Measurements from ENCODE around the gene CCNL2.
"Not testable (repeated sequence)": the region's sequence is repeated elsewhere in the genome, so short reads cannot be mapped to it uniquely, and the experiment has no call there.

Gene CCNL2

DNA sequence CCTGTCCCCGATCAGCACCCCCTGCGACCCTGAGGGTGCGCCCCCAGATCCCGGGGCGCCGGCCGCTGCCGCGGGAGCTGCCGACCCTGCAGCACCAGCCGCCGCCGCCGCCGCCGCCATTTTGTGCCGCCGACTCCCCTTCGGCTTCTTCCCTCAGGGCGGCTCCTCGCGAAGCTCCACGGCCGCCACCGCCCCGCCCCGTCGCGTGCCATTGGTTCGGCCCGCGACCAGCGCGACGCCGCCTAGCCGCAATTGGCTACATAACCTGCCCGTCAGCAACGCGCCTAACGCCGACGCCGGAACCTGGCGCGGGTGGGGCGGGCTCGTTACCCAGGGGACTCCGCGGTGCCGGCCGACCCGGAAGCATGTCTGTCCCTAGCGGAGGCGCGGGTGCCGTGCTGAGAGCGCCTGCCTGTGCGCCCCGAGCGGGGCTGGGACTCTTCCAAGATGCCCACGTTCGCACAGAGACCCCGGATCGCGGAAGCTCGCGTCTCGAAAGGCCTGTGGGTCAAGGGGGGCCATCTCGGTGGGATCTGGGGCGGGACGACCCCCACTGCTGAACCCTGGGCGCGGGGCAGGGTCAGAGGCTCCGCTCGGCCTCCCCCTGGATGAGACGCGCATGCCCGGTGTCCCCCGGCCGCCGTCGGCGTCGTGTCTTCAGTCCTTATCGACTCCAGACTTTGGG lies at the start of gene CCNL2:
Gene CCNL2 (minus strand): TSS at position 149 of the 685 bp plus-strand sequence. CDS start 29 bp downstream, at position 120.
- DNase-seq: peak; percentile 94

DNA sequence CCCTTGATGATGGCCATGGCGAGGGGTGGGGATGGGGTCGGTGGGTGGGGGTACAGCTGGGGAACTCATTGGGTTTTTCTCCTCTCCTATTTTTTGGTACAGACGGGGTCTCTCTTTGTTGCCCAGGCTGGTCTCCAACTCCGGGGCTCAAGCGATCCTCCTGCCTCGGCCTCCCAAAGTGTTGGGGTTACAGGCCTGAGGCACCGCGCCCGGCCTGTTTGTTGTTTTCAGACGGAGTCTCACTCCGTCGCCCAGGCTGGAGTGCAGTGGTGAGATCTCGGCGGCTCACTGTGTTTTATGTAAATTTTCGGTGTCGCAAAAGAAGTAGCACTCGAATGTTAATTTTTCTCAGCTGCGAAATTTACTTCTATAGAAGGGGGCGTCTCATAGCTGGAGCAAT lies 47.5 kb upstream of the CCNL2 start:
- DNase-seq: not testable (repeated sequence)

DNA sequence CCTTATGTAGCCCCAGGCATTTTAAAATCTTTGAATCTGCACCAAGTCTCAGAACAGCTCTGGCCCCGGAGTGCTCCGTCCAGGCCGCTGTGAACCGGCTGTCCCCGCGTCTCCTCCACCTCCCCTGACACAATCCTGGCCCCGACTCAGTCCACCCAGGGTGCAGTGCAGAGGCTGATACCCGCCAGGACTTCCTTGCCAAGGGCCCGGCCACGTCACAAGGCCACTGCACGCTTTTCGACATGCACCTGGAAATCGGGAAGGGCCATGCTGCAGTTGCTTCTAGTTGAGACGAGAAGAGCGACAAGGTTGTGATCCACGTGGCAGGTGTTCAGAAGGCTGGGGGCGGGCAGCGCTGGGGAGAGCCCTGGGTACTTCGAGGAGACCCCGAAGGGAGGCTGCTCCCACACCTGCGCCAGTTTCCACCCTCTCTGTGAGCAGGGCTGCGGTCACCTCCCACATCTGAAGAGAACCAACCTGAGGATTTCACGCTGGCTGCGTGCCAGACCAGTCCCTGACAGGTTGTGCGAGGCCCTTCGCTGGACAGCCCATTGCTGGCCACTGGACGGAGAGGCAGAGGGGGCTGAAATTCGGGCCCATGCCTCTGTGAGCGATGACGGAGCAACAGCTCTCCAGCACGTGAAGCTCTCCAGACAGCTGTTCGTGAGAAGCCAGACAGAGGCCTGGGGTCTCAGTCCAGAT lies 43.1 kb upstream of the CCNL2 start:
- DNase-seq: no peak

DNA sequence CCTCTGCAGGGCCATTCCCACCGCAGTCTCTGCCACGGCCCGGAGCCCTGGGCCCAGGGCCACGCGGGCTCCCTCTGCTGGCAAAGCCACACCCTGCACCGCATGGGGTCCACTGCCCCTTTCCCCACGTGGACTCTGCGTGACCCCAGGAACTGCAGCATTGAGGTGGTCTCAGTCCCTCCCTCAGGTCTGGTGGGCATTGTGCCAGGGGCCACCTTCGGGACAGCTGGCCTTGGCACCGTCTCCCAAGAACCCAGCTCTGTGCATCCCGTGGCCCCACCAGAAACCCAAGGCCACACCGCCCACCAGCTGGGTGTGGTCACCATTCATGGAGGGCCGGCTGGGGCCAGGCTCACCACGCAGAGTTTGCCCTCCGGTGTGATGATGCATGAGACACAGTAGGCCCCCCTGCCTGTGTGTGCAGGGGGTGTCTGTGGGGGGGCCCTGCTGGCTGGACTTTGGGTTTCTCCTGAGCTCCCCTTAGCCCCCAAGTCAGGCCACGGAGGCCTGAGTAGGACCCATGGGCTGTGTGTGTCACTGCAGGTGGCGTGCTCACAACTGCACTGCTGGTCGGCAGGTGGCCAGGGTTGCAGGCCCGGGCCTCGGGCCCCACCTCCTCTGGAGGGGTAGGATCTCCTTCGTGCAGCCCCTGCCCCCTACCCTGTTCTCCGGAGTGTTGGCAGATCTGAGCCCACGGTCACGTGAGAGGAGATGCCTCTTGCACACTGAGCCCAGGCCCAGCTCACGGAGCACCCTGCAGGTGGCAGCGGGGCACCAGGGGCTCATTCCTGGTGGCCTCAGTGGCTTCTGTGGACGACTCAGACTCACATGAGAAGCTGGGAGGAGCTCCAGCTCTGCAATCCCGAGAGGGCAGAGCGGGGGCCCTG lies 42.1 kb upstream of the CCNL2 start:
- peak; percentile 31 for DNase-seq

DNA sequence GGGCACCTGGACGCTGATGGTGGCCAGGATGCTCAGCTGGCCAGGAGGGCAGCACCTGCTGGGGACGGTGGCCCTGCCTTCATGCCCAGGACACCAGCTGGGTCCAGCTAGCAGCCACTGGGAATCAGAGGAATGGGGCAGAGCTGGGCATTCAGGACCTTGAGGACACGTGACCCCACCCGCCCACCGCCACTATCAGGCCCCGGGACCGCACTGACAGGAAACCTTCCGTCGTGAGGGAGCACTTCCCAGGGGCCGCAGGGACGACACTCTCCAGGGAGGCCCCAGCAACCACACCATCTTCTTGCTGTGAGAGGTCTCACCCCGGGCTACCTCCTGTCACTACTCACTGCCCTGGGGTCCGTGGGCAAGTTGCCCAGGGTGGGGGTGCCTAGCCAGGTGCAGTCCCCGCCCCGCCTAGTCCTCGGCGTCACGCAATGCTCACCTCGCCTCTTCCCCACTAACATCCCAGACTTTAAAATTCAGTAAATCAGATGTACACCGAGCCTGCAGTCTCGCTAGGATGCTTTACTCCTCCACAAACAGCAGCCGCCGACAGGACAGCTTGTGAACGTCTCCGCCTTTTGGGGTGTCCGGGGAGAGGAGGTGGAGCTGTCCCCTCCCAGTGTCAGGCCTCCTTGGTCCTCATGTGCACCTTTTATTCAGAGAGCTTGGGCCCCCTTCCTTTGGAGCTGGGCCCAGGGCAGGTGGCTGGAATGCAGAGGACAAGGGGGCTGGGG lies 41.3 kb upstream of the CCNL2 start:
- DNase-seq: no peak

DNA sequence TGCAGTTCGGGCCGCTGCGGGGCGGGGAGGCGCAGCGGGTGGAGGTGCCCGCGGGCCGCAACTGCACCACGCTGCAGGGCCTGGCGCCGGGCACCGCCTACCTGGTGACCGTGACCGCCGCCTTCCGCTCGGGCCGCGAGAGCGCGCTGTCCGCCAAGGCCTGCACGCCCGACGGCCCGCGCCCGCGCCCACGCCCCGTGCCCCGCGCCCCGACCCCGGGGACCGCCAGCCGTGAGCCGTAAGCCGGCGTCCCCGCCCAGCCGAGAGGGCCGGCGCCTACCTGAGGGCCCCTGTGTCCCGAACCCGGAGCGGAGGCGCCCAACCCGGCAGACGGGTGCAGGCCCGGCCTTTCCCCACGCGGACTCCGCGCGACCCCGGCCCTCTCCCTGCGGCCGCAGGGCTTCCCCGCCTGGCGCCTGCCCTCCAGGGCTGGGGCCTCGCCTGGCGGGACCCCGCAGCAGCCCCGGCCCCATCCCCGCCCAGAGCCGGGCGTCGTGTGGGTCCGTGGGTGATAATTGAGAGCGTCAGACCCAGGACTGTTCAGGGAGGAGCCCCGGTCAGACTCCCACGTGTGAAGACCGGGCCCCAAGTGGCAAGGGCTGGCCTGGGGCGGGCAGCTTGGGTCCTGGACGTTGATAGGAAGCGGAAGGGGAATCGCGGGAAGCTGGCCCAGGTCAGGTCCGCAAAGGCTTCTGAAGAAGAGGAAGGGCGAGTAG lies 40.6 kb upstream of the CCNL2 start:
- no peak for DNase-seq

DNA sequence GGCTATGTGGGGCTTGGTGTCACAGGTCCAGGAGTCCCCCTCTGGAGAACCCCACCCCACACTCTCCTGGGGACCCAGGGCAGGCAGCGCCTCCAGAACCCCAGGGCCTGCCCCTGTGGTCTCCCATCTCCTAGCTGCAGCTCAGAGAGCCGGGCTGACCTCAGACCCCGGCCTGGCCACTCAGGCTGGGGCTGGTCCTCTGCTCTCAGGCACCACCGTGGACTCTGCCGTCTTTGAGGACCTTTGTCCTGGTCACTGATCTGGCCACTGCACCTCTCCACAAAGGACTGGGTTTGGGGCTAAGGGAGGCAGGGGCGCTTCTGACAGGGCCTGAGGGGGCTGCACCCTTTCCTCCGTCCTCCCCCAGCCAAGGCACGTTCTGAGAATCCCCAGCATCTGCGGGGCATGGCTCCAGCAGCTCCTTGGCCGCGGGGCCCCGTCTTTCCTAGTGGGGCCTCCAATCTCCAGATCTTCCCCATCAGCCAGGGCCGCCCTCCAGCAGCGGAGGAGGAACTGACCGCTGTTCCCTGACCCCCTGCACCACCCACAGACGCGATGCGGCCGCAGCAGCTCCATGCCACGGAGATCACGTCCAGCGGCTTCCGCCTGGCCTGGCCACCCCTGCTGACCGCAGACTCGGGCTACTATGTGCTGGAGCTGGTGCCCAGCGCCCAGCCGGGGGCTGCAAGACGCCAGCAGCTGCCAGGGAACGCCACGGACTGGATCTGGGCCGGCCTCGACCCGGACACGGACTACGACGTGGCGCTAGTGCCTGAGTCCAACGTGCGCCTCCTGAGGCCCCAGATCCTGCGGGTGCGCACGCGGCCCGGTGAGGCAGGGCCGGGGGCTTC lies 39.6 kb upstream of the CCNL2 start:
- DNase-seq: no peak

DNA sequence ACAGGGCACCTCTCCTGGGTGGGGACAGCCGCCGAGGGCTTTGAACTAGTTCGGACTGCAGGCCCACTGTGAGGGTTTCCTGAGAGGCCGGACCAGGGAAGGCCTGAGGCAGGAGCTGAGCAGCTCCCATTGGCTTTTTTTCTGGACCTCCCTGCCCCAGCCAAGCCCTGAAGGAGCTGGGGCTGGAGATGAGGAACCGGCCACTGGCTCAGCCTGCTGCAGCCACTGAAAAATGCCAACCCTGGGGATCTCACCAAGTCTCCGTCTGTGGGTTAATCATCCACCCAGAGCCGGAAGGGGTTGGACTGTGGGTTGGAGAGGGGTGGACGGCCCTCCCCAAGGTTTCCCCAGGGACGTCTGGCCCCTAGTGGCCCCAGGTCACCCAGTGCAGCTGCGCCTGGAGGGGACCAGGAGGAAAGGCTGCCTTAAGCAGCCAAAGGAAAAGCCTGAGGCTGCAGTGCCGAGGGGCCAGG lies 38.8 kb upstream of the CCNL2 start:
- no peak for DNase-seq

DNA sequence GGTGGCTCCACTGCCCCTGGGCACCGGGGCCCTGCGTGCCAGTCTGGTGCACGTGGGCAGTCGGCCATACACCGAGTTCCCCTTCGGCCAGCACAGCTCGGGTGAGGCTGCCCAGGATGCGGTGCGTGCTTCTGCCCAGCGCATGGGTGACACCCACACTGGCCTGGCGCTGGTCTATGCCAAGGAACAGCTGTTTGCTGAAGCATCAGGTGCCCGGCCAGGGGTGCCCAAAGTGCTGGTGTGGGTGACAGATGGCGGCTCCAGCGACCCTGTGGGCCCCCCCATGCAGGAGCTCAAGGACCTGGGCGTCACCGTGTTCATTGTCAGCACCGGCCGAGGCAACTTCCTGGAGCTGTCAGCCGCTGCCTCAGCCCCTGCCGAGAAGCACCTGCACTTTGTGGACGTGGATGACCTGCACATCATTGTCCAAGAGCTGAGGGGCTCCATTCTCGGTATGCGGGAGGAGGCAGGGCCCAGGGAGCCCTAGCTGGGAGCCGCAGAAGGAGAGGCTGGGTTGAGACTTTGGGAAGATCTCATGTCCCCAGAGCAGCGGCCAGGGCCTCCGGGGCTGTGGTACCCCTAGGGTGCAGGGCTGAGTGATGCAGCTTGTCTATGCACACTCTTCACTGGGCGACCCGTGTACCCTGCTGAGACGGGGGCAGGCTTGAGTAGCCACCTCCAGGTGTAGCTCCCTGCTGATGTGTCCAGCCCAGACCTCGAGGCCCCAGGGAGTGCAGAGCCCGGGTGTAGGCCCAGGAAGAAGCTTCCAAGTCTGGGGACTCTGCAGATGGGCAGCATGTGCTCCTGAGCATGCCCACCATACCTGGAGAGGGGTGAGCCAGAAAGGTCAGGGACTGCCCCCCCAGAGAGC lies 38.1 kb upstream of the CCNL2 start:
- DNase-seq: no peak

DNA sequence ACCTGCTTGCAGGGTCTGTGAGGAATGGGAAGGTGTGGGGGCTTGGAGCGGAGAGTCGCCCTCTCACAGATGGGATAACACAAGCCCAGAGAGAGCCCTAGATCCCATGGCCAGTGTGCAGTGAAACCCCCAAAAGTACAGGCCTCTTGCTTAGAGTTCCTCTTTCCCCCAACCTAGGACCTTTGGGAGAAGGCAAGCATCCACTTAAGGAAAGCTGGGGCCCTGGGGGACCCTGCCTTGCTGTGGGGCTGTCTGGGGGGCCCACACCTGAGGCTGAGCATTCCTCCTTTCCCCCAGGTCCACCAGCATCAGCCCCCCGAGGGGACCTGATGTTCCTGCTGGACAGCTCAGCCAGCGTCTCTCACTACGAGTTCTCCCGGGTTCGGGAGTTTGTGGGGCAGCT lies 37.5 kb upstream of the CCNL2 start:
- DNase-seq: no peak

DNA sequence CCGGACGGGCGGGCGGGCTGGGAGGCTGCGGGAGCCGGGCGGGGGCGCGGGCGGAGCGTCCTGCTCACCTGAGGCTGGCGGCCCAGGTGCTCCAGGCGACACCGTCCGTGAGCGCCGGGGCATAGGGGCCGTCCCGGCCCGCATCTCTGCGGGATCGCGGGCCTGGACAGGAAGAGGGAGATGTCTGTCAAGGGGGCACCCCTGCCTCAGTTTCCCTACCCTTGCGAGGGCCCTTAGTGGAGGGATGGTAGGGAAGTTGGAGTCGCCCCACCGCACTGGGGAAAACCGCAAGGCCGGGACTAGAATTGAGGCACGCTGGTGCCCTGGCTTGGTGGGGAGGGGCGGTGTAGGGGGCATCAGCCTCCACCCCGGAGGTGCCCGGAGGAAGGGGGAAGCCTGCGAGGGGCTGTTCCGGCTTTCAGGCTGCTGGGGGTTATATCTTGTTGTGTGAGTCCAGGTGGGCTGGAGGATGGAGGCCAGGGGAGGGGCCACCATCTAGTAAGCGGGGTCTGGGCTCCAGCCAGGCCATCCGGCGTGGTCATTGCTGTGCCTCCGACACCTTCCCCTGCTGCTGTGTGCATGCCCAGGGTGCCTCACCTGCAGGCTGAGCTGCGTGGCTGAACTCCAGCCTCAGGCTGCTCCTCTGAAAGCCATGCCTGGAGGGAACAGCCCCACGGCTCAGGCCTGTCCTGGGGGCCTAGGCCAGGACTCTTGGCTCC lies 36.9 kb upstream of the CCNL2 start:
- DNase-seq: no peak

DNA sequence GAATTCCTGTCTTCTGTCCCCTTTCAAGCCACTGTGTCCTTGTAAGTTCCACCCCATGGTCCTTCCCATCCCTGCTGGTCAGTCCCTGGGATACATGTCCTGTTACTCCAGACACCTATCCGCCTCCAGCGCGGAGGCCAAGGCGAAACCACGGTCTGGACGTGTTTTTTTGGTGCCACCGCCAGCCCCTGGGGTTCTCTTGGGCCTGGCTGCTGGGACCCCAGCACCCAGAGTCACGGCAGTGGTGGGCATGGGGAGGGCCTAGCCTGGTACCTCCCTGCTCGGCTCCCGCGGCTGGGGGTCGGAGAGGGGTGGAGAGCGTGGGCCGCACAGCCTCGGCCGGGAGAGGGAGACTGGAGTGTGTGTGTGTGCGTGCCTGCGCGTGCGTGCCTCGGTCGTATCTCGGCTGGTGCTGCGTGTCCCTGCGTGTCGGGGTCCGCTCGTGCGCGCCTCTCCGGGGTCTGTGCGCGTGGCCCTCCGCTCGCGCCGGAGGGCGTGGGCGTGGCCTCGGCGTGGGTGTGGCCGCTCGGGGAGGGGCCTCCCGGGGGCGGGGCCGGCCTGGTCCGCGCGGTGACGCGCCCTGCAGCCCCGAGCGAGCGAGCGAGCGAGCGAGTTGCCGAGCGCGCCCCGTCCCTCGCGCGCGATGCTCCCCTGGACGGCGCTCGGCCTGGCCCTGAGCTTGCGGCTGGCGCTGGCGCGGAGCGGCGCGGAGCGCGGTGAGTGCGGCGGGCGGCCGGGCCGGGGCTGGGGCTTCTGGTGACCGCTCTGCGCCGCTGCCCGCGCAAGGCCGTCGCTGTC lies 36.2 kb upstream of the CCNL2 start, which contains the start of gene VWA1:
Gene VWA1 (plus strand): TSS at position 585 of the 798 bp plus-strand sequence. CDS start 59 bp downstream, at position 644.
- DNase-seq: no peak

DNA sequence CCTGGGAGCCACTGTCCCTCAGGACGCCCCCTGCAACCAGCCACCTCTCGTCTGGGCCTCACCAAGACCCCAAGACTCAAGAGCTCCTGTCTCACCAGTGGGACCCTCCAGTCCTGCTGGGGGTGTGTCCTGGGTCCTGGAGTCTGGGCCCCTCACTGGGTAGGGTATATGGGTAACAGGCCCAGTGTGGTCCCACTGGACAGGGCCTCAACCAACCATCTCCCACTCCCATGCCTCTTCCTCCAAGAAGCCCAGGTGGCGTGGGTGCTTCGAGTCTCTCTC lies 35.6 kb upstream of the CCNL2 start:
- no peak for DNase-seq

DNA sequence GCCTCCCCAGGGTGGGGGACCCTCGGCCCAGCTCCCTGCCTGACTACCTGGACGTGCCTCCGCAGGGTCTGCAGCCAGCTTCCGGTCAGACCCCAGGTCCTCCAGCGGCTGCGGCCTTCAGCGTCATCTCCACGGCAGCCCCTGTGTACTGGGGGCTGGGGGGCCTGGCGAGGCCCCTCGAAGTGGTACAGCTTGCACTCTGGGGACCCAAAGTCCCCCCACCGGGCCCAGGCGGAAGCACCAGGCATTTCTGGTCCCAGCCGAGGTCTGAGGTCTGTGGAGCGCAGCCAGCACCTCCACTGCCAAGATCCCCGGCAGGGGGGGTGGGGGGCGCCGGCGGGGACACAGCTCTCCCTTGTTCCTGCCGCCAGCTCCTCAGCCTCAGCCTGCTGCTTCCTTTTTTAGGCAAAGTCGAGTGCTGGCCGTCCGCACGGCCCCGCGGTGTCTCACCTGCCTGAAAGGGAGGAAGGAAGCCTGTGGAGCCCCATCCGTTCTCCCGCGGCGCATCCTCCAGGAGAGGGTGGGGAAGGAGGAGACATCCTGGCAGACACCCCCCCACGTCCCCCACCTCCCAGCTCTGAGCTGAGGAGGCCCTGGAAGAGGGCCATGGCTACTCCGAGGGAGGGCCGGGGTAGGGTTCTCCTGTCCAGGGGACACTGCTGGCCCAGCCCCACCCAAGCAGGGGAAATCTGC lies 35.1 kb upstream of the CCNL2 start:
- no peak for DNase-seq

DNA sequence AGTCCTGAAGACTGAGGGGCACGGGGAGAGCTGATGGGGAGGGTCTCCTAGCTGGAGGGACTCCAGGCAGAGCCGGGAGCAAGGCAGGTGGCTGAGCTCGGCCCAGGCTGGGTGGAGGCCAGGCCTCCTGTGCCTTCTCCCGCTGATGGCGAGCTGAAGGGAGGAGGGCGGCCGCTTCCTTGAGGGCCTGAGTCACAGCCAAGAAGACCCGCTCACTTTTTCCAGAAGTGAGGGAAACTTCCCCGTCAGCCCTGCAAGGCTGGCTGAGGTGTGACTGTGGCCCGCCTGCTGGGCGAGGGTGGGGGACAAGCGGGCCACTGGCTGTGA lies 34.6 kb upstream of the CCNL2 start:
- DNase-seq: no peak

DNA sequence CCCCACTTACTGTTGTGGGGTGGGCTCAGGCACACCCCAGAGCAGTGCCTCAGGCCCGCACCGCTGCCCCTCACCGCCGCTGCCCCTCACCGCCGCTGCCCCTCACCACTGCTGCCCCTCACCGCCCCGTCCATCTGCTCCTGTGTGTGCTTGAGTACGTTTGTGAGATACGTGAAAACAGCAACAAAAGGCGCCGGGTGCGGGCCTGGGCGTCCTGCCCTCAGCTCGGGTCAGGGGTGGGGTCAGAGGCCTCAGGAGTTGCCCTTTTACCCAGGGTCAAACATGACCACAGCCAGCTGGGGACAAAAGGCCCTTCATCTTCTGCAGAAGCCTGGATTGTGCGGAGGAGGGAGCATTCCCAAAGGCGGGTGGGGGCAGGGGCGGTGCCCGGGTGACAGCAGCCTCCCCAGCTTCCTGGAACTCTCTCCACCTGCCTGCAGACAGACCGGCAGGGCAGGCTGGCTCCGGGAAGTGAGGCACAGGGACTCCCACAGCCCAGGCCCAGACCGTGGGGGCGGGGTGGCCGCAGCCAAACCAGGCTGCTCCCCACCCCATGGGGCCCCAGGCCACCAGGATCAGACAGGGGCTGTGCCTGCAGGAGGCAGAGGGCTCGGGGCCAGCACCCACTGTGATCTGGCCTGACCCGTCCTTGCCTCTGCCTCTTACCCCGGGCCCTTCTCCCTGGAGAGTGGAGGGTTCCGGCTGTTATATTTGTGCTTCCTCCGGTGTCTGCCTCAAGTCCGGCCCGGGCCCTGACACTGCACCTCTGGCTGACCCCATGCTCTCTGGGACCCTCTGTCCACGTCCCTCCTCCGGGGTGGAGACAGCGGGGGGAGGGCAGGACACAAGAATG lies 34.0 kb upstream of the CCNL2 start:
- peak; percentile 41 for DNase-seq

DNA sequence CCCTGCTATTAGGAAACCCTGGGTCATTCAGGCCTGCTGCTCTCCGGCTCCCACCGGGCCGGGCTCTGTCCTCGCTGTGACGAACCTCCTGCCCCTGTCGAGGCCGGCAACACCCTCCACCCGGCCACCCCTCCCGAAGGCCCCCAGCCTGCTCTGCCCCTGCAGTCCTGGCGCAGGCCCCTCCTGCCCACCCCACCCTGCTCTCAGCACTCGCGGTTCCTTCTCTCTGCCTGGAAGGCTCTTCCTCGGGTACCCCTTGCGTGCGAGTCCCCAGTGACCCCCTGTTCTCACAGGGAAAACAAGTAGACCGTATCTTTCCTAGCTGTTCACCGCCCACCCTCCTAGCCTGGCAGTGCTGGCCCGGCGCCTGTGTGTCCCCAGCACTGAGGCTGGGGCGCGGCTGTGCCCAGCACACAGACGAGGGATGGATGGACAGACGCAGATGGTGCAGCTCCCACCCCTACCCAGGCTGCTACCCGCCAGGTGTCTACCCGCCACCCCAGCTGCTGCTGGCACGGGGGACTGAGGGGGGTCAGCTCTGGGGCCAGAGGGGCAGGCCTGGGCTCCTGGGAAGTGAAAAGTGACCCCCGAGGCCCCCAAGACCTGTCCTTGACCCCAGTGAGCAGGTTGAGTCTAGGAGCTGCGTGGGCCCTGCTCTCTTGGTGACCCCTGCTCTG lies 33.3 kb upstream of the CCNL2 start:
- no peak for DNase-seq
